ENCODE results near the gene ADAMTS9. TPM values are rescaled to one million over a fixed set of nuclear protein-coding genes. Genes with fewer than 3 reads are reported as not detected.

Gene ADAMTS9
- total RNA-seq, 2 experiments from 2014 or later, result not detected

DNA sequence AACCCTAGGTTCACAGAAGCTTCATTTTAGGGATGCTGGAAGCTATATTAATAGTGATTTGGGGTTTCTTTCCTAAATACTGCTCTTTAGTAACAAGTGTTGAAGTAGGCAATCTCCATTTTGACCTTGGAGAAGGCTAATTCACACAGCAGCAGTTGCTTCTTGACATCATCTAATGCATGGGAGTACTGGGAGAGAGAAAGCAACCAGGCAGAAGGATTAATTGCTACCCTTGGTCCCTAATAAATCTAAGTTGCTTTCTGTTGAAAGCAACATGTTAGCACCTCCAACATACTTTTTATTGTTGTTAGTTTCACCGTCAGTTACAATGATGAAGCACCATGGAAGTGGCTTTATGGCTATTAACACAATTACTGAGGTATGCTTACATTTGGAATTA, 96.2 kb downstream of the ADAMTS9 start:
- TF ChIP-seq, protein P1, sequence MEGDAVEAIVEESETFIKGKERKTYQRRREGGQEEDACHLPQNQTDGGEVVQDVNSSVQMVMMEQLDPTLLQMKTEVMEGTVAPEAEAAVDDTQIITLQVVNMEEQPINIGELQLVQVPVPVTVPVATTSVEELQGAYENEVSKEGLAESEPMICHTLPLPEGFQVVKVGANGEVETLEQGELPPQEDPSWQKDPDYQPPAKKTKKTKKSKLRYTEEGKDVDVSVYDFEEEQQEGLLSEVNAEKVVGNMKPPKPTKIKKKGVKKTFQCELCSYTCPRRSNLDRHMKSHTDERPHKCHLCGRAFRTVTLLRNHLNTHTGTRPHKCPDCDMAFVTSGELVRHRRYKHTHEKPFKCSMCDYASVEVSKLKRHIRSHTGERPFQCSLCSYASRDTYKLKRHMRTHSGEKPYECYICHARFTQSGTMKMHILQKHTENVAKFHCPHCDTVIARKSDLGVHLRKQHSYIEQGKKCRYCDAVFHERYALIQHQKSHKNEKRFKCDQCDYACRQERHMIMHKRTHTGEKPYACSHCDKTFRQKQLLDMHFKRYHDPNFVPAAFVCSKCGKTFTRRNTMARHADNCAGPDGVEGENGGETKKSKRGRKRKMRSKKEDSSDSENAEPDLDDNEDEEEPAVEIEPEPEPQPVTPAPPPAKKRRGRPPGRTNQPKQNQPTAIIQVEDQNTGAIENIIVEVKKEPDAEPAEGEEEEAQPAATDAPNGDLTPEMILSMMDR (IDR thresholded peaks at IDR 0.05), result no peak
- Histone ChIP-seq H3K4me1 (ENCODE audit: insufficient read depth, low read length) (no peaks in the 10 kb centered on the region), H3K4me3 (ENCODE audit: low read length) (no peak overlapping the region), H3K36me3 (ENCODE audit: insufficient read depth, low read length) (no peaks in the 10 kb centered on the region), H3K27ac (ENCODE audit: low read depth in 1 of 2, low read length in 2 of 2) (no peak overlapping the region), H3K27me3 (ENCODE audit: control insufficient read depth in 1 of 2, insufficient read depth in 2 of 2, low read length in 2 of 2) (no peaks in the 10 kb centered on the region), H3K9me3 (ENCODE audit: control insufficient read depth in 1 of 2, insufficient read depth in 1 of 2, low read length in 2 of 2) (no peaks in the 10 kb centered on the region)
- Mint-ChIP-seq H3K9me3 (no peaks in the 10 kb centered on the region), H3K4me1 (ENCODE audit: low read depth) (no peaks in the 10 kb centered on the region), H3K27ac (no peak overlapping the region), H3K27me3 (no peaks in the 10 kb centered on the region), H3K36me3 (ENCODE audit: low read depth) (no peaks in the 10 kb centered on the region), H3K4me3 (no peak overlapping the region)
- ATAC-seq (ENCODE audit: poor library complexity) (no peak), DNase-seq (no peak)
- intact Hi-C loops (cut with DNase I, micrococcal nuclease), result no loop called here
- CTCF ChIA-PET, result no interaction called here
- POLR2A ChIA-PET, result no interaction called here

DNA sequence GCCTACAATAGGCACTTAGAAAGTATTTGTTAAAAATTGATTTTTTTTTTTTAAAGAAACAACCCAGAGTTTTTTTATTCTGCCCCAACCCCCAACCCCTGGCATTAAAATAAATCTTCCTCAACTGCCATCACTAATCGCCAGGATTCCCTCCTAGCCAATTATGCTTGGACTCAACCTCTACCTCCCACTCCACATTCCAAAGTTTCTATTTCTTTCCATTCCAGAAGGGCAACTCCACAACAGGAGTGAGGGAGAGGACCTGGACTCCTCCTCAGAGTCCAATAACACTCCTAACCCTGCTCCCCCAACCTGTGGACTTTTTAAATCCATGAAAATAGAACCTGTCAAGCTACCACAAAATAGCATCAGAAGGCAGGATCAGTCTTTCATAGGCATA, 99.4 kb downstream of the ADAMTS9 start:
- H3K27ac Mint-ChIP-seq, result no peak overlapping the region
- ChIA-PET POLR2A (no interaction called here), CTCF (no interaction called here)
- Histone ChIP-seq H3K4me1 (ENCODE audit: insufficient read depth, low read length) (no peaks in the 10 kb centered on the region), H3K4me3 (ENCODE audit: low read length) (no peak overlapping the region), H3K36me3 (ENCODE audit: insufficient read depth, low read length) (no peaks in the 10 kb centered on the region), H3K9me3 (ENCODE audit: control insufficient read depth in 1 of 2, insufficient read depth in 1 of 2, low read length in 2 of 2) (no peaks in the 10 kb centered on the region), H3K27ac (ENCODE audit: low read depth in 1 of 2, low read length in 2 of 2) (no peak overlapping the region), H3K27me3 (ENCODE audit: control insufficient read depth in 1 of 2, insufficient read depth in 2 of 2, low read length in 2 of 2) (no peaks in the 10 kb centered on the region)
- ATAC-seq (ENCODE audit: poor library complexity) (no peak), DNase-seq (no peak)
- no peaks in the 10 kb centered on the region for H3K9me3 Mint-ChIP-seq
- no peaks in the 10 kb centered on the region for H3K4me1 Mint-ChIP-seq (ENCODE audit: low read depth)
- no peak overlapping the region for H3K4me3 Mint-ChIP-seq
- intact Hi-C loops (cut with DNase I, micrococcal nuclease), result no loop called here
- no peaks in the 10 kb centered on the region for H3K27me3 Mint-ChIP-seq
- TF ChIP-seq, protein P1 (IDR thresholded peaks at IDR 0.05), result no peak
- no peaks in the 10 kb centered on the region for H3K36me3 Mint-ChIP-seq (ENCODE audit: low read depth)

DNA sequence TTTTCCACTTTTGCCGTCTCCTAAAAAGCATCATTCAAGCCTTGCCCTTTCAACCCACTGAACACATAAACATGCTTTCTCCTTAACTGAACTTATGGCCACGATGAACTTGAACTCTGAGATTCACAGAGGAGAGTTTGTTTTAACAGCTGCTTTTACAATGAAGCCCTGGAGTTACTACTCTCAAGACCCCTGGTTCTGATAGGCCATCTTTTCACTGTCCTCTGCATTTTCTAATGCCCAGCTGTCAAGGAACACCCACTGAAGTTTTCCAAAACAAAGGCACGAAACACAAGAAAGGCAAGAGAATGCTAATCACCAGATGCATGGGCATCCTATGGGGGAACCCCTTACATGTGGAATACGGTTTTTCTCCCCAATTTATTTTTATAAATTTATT, 100.8 kb downstream of the ADAMTS9 start:
- no peaks in the 10 kb centered on the region for H3K36me3 Mint-ChIP-seq (ENCODE audit: low read depth)
- no peak overlapping the region for H3K27ac ChIP-seq (ENCODE audit: low read depth in 1 of 2, low read length in 2 of 2)
- H3K4me3 Mint-ChIP-seq, result no peak overlapping the region
- no peaks in the 10 kb centered on the region for H3K4me1 ChIP-seq (ENCODE audit: insufficient read depth, low read length)
- H3K36me3 ChIP-seq (ENCODE audit: insufficient read depth, low read length), result no peaks in the 10 kb centered on the region
- CTCF ChIA-PET, result no interaction called here
- H3K4me3 ChIP-seq (ENCODE audit: low read length), result no peak overlapping the region
- H3K27ac Mint-ChIP-seq, result no peak overlapping the region
- intact Hi-C loops (cut with DNase I, micrococcal nuclease), result no loop called here
- H3K27me3 Mint-ChIP-seq, result no peaks in the 10 kb centered on the region
- POLR2A ChIA-PET, result no interaction called here
- no peaks in the 10 kb centered on the region for H3K9me3 ChIP-seq (ENCODE audit: control insufficient read depth in 1 of 2, insufficient read depth in 1 of 2, low read length in 2 of 2)
- no peaks in the 10 kb centered on the region for H3K27me3 ChIP-seq (ENCODE audit: control insufficient read depth in 1 of 2, insufficient read depth in 2 of 2, low read length in 2 of 2)
- TF ChIP-seq, protein P1 (IDR thresholded peaks at IDR 0.05), result no peak
- H3K9me3 Mint-ChIP-seq, result no peaks in the 10 kb centered on the region
- H3K4me1 Mint-ChIP-seq (ENCODE audit: low read depth), result no peaks in the 10 kb centered on the region
- DNase-seq (no peak), ATAC-seq (ENCODE audit: poor library complexity) (no peak)

Measured in CD4-positive, alpha-beta T cell (primary cell).